Activated CD8-positive, alpha-beta T cell treated with anti-CD3 and anti-CD28 coated beads for 36 hours (primary cell): ENCODE results near the gene RAPGEF1. TPM values are rescaled to one million over a fixed set of nuclear protein-coding genes. Genes with fewer than 3 reads are reported as not detected.
A peak's percentile ranks its signal among the peaks of the same experiment; 100 is the strongest.

Experiments used
- ATAC-seq: fragments of 200-7000 bp; cut with Tn5 transposase; one replicate; pipeline ENCODE4 v1.10.0; 2021; ENCODE audit warnings: mild to moderate bottlenecking, moderate library complexity
- CTCF ChIA-PET: fragments of 350-600 bp; sonication (Branson Sonifier 250); formaldehyde crosslinking; loops from one replicate; lab custom pipeline; 2021; ENCODE audit warnings: antibody characterized with exemption; lab: Charles Lee
- POLR2A ChIA-PET: fragments of 350-600 bp; sonication (Branson Sonifier 250); formaldehyde crosslinking; loops from one replicate; lab custom pipeline; 2021; ENCODE audit warnings: antibody characterized with exemption; lab: Charles Lee
- DNase-seq: peaks from one replicate; pipeline ENCODE4 v3.0.0-alpha.2; 2020
- H3K27ac Mint-ChIP-seq: one replicate; pipeline ENCODE4 v1.8.0; 2021; ENCODE audit warnings: mild to moderate bottlenecking, mixed read lengths
- H3K27me3 Mint-ChIP-seq: one replicate; pipeline ENCODE4 v1.8.0; 2021; ENCODE audit warnings: mixed read lengths
- H3K36me3 Mint-ChIP-seq: one replicate; pipeline ENCODE4 v1.8.0; 2021; ENCODE audit warnings: low read depth, mixed read lengths
- H3K4me1 Mint-ChIP-seq: one replicate; pipeline ENCODE4 v1.8.0; 2021; ENCODE audit warnings: low read depth, mixed read lengths
- H3K4me3 Mint-ChIP-seq: one replicate; pipeline ENCODE4 v1.8.0; 2021; ENCODE audit warnings: mild to moderate bottlenecking, moderate library complexity, mixed read lengths
- H3K9me3 Mint-ChIP-seq: one replicate; pipeline ENCODE4 v1.8.0; 2021; ENCODE audit warnings: mixed read lengths
- CTCF ChIP-seq: fragments of 200-600 bp; IDR thresholded peaks from one replicate; pipeline ENCODE4 v1.8.0; 2022; ENCODE audit warnings: antibody characterized with exemption, mild to moderate bottlenecking
- intact Hi-C: fragments of 100-400 bp; cut with micrococcal nuclease; formaldehyde crosslinking; loops from one replicate; pipeline ENCODE4 v1.10.0; 2022
- total RNA-seq, 2 experiments: library from RNA; stranded (reverse); gene quantifications; one replicate each; pipeline ENCODE4 v1.2.3, GENCODE V29; 2021

Gene RAPGEF1
- total RNA-seq, 2 experiments from 2014 or later: 84.5 to 85.2 TPM

- POLR2A ChIA-PET: no interaction called here
- no peak overlapping the region for H3K27ac Mint-ChIP-seq
Measured at GRCh38 chr9:131623655-131624330, 116.1 kb downstream of the RAPGEF1 start.

DNA sequence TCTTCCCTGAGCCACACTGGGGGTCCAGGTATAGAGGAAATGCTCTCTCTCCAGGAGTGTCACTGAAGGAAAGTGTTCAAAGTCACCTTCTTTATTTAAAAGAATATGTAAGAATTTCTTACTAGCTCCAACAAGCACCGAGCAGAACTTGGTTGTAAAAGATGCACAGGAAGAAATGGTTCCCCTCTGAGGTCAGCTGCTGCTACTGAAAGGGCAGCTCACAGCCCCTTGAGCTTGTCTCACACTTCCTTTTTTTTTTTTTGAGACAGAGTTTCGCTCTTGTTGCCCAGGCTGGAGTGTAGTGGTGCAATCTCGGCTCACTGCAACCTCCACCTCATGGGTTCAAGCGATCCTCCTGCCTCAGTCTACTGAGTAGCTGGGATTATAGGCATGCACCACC is 117.4 kb downstream of the RAPGEF1 start:
- DNase-seq: no peak
- ChIA-PET POLR2A (interaction anchor here (1.0 kb wide), 1 partner anchor 12 kb away, joined by 3 read pairs; no protein-coding TSS in a partner anchor), CTCF (interaction anchor here (2.0 kb wide), 1 partner anchor 118 kb away, joined by 9 read pairs; the partner anchor contains the start of gene RAPGEF1)
- no peak for TF ChIP-seq CTCF
- intact Hi-C loops: no loop called here
- Mint-ChIP-seq H3K9me3 (no peaks in the 10 kb centered on the region), H3K27ac (no peak overlapping the region), H3K36me3 (peaks cover 62% of the 10 kb centered on the region), H3K4me3 (no peak overlapping the region), H3K27me3 (no peaks in the 10 kb centered on the region), H3K4me1 (peaks cover 10% of the 10 kb centered on the region)
- ATAC-seq: no peak

More at GRCh38 chr9:131623655-131624330, 116.1 kb downstream of the RAPGEF1 start:
- Mint-ChIP-seq H3K9me3 (no peaks in the 10 kb centered on the region), H3K27me3 (no peaks in the 10 kb centered on the region), H3K4me1 (peaks cover 20% of the 10 kb centered on the region), H3K36me3 (peaks cover 61% of the 10 kb centered on the region), H3K4me3 (no peak overlapping the region)
- no peak for TF ChIP-seq CTCF
- no peak for ATAC-seq
- CTCF ChIA-PET: interaction anchor here (1.1 to 1.4 kb wide), 3 partner anchors 117 to 132 kb away, joined by 3 to 4 read pairs (median 3); no protein-coding TSS in a partner anchor
- DNase-seq: no peak
- intact Hi-C loops: no loop called here

GRCh38 chr9:131621551-131622358 is 118.1 kb downstream of the RAPGEF1 start:
- ChIA-PET POLR2A (interaction anchor here (0.6 kb wide), 1 partner anchor 44 kb away, joined by 3 read pairs; no protein-coding TSS in a partner anchor), CTCF (interaction anchor here (2.0 kb wide), 1 partner anchor 119 kb away, joined by 9 read pairs; the partner anchor contains the start of gene RAPGEF1)
- intact Hi-C loops: no loop called here
- H3K9me3 Mint-ChIP-seq: no peaks in the 10 kb centered on the region
- H3K27ac Mint-ChIP-seq: peak overlapping the region; percentile 56
- H3K4me3 Mint-ChIP-seq: no peak overlapping the region
- H3K36me3 Mint-ChIP-seq: peaks cover 61% of the 10 kb centered on the region
- no peaks in the 10 kb centered on the region for H3K27me3 Mint-ChIP-seq
- no peak for TF ChIP-seq CTCF
- peak; percentile 25 for ATAC-seq
- DNase-seq: no peak
- H3K4me1 Mint-ChIP-seq: peaks cover 6% of the 10 kb centered on the region

DNA sequence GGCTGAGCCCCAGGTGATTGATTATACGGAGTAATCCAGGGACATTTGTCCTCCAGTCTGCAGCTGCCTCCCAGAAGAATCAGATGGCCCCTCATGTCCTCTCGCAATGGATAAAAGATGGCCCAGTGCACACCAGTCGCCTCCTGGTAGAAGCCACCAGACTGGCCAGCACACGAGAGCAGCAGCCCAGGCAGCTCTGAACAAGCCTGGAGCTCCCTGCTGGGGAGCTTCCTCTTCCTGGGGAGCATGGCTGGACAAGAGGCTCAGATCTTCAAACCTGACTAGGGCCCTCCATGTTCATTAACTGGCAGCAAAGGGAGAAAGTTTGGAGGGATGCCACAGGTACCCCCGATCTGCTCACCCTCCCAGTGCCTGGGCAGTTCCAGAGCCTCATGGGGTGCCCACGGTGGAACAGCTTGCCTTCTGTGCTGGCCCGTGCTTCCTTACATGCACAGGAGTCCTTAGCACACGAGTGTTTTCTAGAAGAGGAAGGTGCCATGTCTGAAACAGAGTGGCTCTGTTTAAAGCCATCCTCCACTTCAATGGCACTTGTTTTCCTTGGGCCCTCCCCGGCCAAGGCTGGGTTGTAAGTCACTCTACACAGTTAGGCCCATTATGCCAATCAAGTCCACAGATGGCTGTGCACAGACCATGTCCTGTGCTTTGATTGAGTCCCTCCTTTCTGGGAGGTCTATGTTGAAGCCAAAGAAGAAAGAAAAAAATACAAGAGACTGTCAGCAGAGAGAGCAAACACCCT is 118.9 kb downstream of the RAPGEF1 start:
- DNase-seq (no peak), ATAC-seq (no peak)
- ChIA-PET CTCF (interaction anchor here (1.3 to 2.0 kb wide), 2 partner anchors 120 to 124 kb away, joined by 3 to 9 read pairs; partner anchors contain the start of gene RAPGEF1), POLR2A (no interaction called here)
- intact Hi-C loops: no loop called here
- H3K27me3 Mint-ChIP-seq: no peaks in the 10 kb centered on the region
- H3K4me1 Mint-ChIP-seq: peaks cover 2% of the 10 kb centered on the region
- peaks cover 63% of the 10 kb centered on the region for H3K36me3 Mint-ChIP-seq
- no peak for TF ChIP-seq CTCF
- no peak overlapping the region for H3K4me3 Mint-ChIP-seq
- H3K27ac Mint-ChIP-seq: peak overlapping the region; percentile 56
- H3K9me3 Mint-ChIP-seq: no peaks in the 10 kb centered on the region
